ENCODE results near the gene MYT1.

MYT1 gene

GRCh38 chr20:64196309-64196708, 32.1 kb downstream of the MYT1 start:
- no peak overlapping the region for H3K4me3 ChIP-seq (ENCODE audit: severe bottlenecking)
- H3K4me1 ChIP-seq (ENCODE audit: insufficient read depth, poor library complexity, severe bottlenecking): no peaks in the 10 kb centered on the region
- no peak overlapping the region for H3K27ac ChIP-seq (ENCODE audit: poor library complexity, severe bottlenecking)
- H3K27me3 ChIP-seq (ENCODE audit: insufficient read depth, poor library complexity, severe bottlenecking): peaks cover 52% of the 10 kb centered on the region
- H3K36me3 ChIP-seq (ENCODE audit: low read depth): no peaks in the 10 kb centered on the region
- TF ChIP-seq CTCF (IDR thresholded peaks at IDR 0.05; ENCODE audit: poor library complexity, severe bottlenecking): no peak
- ATAC-seq (ENCODE audit: low read depth) (no peak), DNase-seq (ENCODE audit: low spot score) (no peak)
- H3K9me3 ChIP-seq (ENCODE audit: severe bottlenecking): no peaks in the 10 kb centered on the region

- H3K4me3 ChIP-seq (ENCODE audit: severe bottlenecking): no peak overlapping the region
- H3K36me3 ChIP-seq (ENCODE audit: low read depth): no peaks in the 10 kb centered on the region
- no peaks in the 10 kb centered on the region for H3K9me3 ChIP-seq (ENCODE audit: severe bottlenecking)
- ATAC-seq (ENCODE audit: low read depth): no peak
- TF ChIP-seq CTCF (IDR thresholded peaks at IDR 0.05; ENCODE audit: poor library complexity, severe bottlenecking): no peak
- no peak for DNase-seq (ENCODE audit: low spot score)
- H3K27ac ChIP-seq (ENCODE audit: poor library complexity, severe bottlenecking): no peak overlapping the region
- H3K4me1 ChIP-seq (ENCODE audit: insufficient read depth, poor library complexity, severe bottlenecking): no peaks in the 10 kb centered on the region
- H3K27me3 ChIP-seq (ENCODE audit: insufficient read depth, poor library complexity, severe bottlenecking): peaks cover 52% of the 10 kb centered on the region
Measured at GRCh38 chr20:64196847-64197306, 32.6 kb downstream of the MYT1 start.

GRCh38 chr20:64198347-64198746, 34.1 kb downstream of the MYT1 start:
- ATAC-seq (ENCODE audit: low read depth) (no peak), DNase-seq (ENCODE audit: low spot score) (no peak)

DNA sequence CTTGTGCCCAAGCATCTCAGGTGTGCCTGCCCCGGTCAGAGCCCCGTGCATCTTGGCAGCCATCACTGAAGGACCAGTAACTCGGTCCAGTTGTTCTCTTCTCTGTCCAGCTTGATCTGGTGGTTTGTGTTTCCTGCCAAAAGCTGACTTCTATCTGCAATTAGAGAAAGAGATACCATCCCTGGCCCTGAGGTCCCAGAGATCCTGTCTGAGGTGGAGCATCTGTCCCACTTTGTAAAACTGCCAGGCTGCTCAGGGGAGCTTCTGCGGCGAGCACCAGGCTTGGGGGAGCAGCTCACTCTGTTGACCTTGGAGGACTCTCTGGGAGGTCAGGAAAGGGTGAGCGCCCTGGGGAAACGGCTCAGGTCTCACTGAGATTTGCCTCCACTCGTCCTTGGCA, 35.1 kb downstream of the MYT1 start:
- H3K4me3 ChIP-seq (ENCODE audit: severe bottlenecking): no peak overlapping the region
- H3K4me1 ChIP-seq (ENCODE audit: insufficient read depth, poor library complexity, severe bottlenecking): no peaks in the 10 kb centered on the region
- H3K36me3 ChIP-seq (ENCODE audit: low read depth): no peaks in the 10 kb centered on the region
- H3K27me3 ChIP-seq (ENCODE audit: insufficient read depth, poor library complexity, severe bottlenecking): peaks cover 41% of the 10 kb centered on the region
- H3K9me3 ChIP-seq (ENCODE audit: severe bottlenecking): no peaks in the 10 kb centered on the region
- no peak overlapping the region for H3K27ac ChIP-seq (ENCODE audit: poor library complexity, severe bottlenecking)
- no peak for ATAC-seq (ENCODE audit: low read depth)
- TF ChIP-seq CTCF (IDR thresholded peaks at IDR 0.05; ENCODE audit: poor library complexity, severe bottlenecking): no peak
- no peak for DNase-seq (ENCODE audit: low spot score)

More at GRCh38 chr20:64198347-64198746, 34.1 kb downstream of the MYT1 start:
- Histone ChIP-seq H3K4me3 (ENCODE audit: severe bottlenecking) (no peak overlapping the region), H3K9me3 (ENCODE audit: severe bottlenecking) (no peaks in the 10 kb centered on the region), H3K4me1 (ENCODE audit: insufficient read depth, poor library complexity, severe bottlenecking) (no peaks in the 10 kb centered on the region), H3K27me3 (ENCODE audit: insufficient read depth, poor library complexity, severe bottlenecking) (peaks cover 44% of the 10 kb centered on the region), H3K36me3 (ENCODE audit: low read depth) (no peaks in the 10 kb centered on the region), H3K27ac (ENCODE audit: poor library complexity, severe bottlenecking) (no peak overlapping the region)
- TF ChIP-seq CTCF (IDR thresholded peaks at IDR 0.05; ENCODE audit: poor library complexity, severe bottlenecking): no peak

DNA sequence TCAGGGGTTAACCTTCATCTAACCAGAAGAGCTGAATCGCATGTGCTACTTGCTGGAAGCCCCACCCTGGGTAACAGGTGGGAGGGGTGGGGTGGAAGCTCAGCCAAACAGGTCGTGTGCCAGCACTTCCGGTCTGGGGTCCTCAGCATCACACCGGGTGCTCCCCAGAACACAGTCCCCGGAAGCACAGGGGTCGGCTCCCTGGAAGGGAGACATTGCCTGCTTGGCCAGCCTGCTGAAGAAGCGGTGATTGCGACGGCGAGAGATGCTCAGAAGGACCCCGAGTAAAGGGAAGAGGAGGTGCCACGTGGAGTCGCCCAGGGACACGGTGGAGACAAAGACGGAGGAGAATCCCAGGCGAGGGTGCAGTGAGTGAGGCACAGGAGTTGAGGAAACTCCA, 36.5 kb downstream of the MYT1 start:
- Histone ChIP-seq H3K36me3 (ENCODE audit: low read depth) (no peaks in the 10 kb centered on the region), H3K9me3 (ENCODE audit: severe bottlenecking) (no peaks in the 10 kb centered on the region), H3K27ac (ENCODE audit: poor library complexity, severe bottlenecking) (no peak overlapping the region), H3K4me1 (ENCODE audit: insufficient read depth, poor library complexity, severe bottlenecking) (peaks cover 5% of the 10 kb centered on the region), H3K27me3 (ENCODE audit: insufficient read depth, poor library complexity, severe bottlenecking) (peaks cover 41% of the 10 kb centered on the region), H3K4me3 (ENCODE audit: severe bottlenecking) (no peak overlapping the region)
- DNase-seq (ENCODE audit: low spot score) (no peak), ATAC-seq (ENCODE audit: low read depth) (no peak)
- no peak for TF ChIP-seq CTCF (IDR thresholded peaks at IDR 0.05; ENCODE audit: poor library complexity, severe bottlenecking)

Data from RWPE2 (cell line).